Measurements from ENCODE around the gene GNB1.

DNA sequence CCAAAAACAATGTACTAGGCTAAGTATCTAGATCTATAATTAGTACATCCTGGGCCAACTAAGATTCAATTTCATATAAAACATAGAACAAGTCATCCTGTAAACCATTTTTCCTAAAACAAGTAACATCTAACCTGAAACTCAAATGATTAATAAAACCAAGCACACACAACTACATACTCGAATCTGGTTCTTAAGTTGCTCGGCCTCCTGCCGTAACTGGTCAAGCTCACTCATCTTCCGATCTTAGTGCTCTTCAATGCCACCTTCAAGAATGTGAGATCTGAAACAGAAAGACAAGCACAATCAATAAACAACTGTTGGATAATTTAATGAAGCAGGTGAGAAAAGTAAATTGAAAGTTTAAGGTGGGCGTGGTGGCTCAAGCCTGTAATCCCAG is 65.7 kb downstream of the GNB1 start:
- TF ChIP-seq ZFP3 (CRISPR knock-in tag; IDR thresholded peaks at IDR 0.05) = no peak
- TF ChIP-seq ZC3H10 (CRISPR knock-in tag; IDR thresholded peaks at IDR 0.05) = no peak
- no peak for TF ChIP-seq ZNF8 (CRISPR knock-in tag; IDR thresholded peaks at IDR 0.05)
- no peak for TF ChIP-seq TCF4 (CRISPR knock-in tag; IDR thresholded peaks at IDR 0.05; ENCODE audit: borderline replicate concordance)
- no peak for TF ChIP-seq ISL1 (CRISPR knock-in tag; IDR thresholded peaks at IDR 0.05)
- TF ChIP-seq ARNTL (CRISPR knock-in tag; IDR thresholded peaks at IDR 0.05; ENCODE audit: borderline replicate concordance, low read depth) = no peak
- TF ChIP-seq, protein P1, sequence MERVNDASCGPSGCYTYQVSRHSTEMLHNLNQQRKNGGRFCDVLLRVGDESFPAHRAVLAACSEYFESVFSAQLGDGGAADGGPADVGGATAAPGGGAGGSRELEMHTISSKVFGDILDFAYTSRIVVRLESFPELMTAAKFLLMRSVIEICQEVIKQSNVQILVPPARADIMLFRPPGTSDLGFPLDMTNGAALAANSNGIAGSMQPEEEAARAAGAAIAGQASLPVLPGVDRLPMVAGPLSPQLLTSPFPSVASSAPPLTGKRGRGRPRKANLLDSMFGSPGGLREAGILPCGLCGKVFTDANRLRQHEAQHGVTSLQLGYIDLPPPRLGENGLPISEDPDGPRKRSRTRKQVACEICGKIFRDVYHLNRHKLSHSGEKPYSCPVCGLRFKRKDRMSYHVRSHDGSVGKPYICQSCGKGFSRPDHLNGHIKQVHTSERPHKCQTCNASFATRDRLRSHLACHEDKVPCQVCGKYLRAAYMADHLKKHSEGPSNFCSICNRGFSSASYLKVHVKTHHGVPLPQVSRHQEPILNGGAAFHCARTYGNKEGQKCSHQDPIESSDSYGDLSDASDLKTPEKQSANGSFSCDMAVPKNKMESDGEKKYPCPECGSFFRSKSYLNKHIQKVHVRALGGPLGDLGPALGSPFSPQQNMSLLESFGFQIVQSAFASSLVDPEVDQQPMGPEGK (CRISPR knock-in tag; IDR thresholded peaks at IDR 0.05; ENCODE audit: borderline replicate concordance) = no peak

Data from SK-N-SH treated with all-trans-retinoic acid at 6 μM for 48 hours (cell line).